SK-N-SH (cell line): ENCODE results near the gene MAD1L1. TPM values are rescaled to one million over a fixed set of nuclear protein-coding genes. Genes with fewer than 3 reads are reported as not detected.

Experiments
- CTCF ChIA-PET: fragments of 300-600, 350-600 bp; formaldehyde crosslinking; extraction: SDS; loops from one replicate; lab custom pipeline; 2021; lab: Yijun Ruan, JAX
- POLR2A ChIA-PET: fragments of 350-600 bp; sonication (Branson Sonifier 250); formaldehyde crosslinking; extraction: SDS; loops from one replicate; lab custom pipeline; 2020; ENCODE audit warnings: antibody characterized with exemption, inconsistent platforms; lab: Yijun Ruan, JAX
- DNase-seq: peaks from one replicate; pipeline ENCODE4 v3.0.0; 2012
- H2AFZ ChIP-seq: fragments of 200-600 bp; sonication (generic); 2 replicates; pipeline ENCODE4 v1.8.1; 2016; ENCODE audit warnings: antibody characterized with exemption, mild to moderate bottlenecking, low read depth
- H3F3A ChIP-seq: fragments of 200-600 bp; sonication (generic); replicated peaks from 2 replicates; pipeline ENCODE3; 2016; ENCODE audit warnings: antibody characterized with exemption, mild to moderate bottlenecking; ENCODE audit not compliant: insufficient read depth
- H3K27ac ChIP-seq, 2 experiments: fragments of 200-500 bp in 1 of 2; fragments of 200-600 bp in 1 of 2; sonication (Bioruptor generic) in 1 of 2; sonication (generic), shearing (Covaris generic) in 1 of 2; 2 replicates each; pipeline versions ENCODE4 v1.5.1 to v1.6.1; 2014 to 2016; ENCODE audit warnings: low read depth in 2 of 2, inconsistent platforms in 1 of 2, low read length in 1 of 2, mild to moderate bottlenecking in 1 of 2, mixed read lengths in 1 of 2
- H3K27me3 ChIP-seq: fragments of 200-600 bp; sonication (generic), shearing (Covaris generic); 2 replicates; pipeline ENCODE4 v1.6.1; 2016; ENCODE audit warnings: mixed run types; ENCODE audit not compliant: insufficient read depth
- H3K36me3 ChIP-seq, 2 experiments: fragments of 200-500 bp in 1 of 2; fragments of 200-600 bp in 1 of 2; sonication (Bioruptor generic) in 1 of 2; sonication (generic) in 1 of 2; replicated peaks in 1 of 2; 2 replicates each; pipeline versions ENCODE3 to v1.5.1; 2014 to 2016; ENCODE audit warnings: low read length in 1 of 2, mild to moderate bottlenecking in 1 of 2; ENCODE audit not compliant: insufficient read depth in 2 of 2, control insufficient read depth in 1 of 2
- H3K4me1 ChIP-seq, 2 experiments: fragments of 200-500 bp in 1 of 2; fragments of 200-600 bp in 1 of 2; sonication (Bioruptor generic) in 1 of 2; sonication (generic), shearing (Covaris generic) in 1 of 2; 2 replicates each; pipeline versions ENCODE4 v1.5.1 to v1.6.1; 2014 to 2016; ENCODE audit warnings: low read depth in 1 of 2, low read length in 1 of 2, mixed run types in 1 of 2; ENCODE audit not compliant: insufficient read depth in 2 of 2, control insufficient read depth in 1 of 2
- H3K4me2 ChIP-seq: fragments of 200-600 bp; sonication (generic), shearing (Covaris generic); 2 replicates; pipeline ENCODE4 v1.6.1; 2017; ENCODE audit warnings: mixed run types
- H3K4me3 ChIP-seq, 2 experiments: fragments of 200-500 bp in 1 of 2; fragments of 200-600 bp in 1 of 2; sonication (Bioruptor generic) in 1 of 2; sonication (generic), shearing (Covaris generic) in 1 of 2; 2 replicates each; pipeline versions ENCODE4 v1.5.1 to v1.8.1; 2014 to 2016; ENCODE audit warnings: low read depth in 2 of 2, inconsistent platforms in 1 of 2, low read length in 1 of 2, mild to moderate bottlenecking in 1 of 2, mixed read lengths in 1 of 2, moderate library complexity in 1 of 2
- H3K79me2 ChIP-seq: fragments of 200-600 bp; sonication (generic); 2 replicates; pipeline ENCODE4 v1.8.1; 2017; ENCODE audit warnings: mild to moderate bottlenecking; ENCODE audit not compliant: insufficient read depth
- H3K9ac ChIP-seq: fragments of 200-600 bp; sonication (generic); 2 replicates; pipeline ENCODE4 v1.6.1; 2017; ENCODE audit warnings: mixed run types
- H3K9me2 ChIP-seq: fragments of 200-600 bp; sonication (generic); 2 replicates; pipeline ENCODE4 v1.6.1; 2017; ENCODE audit warnings: mixed run types
- H3K9me3 ChIP-seq: fragments of 200-600 bp; sonication (generic); 2 replicates; pipeline ENCODE4 v1.6.1; 2017; ENCODE audit warnings: mixed run types, mild to moderate bottlenecking, moderate library complexity
- H4K20me1 ChIP-seq: fragments of 200-600 bp; sonication (generic); 2 replicates; pipeline ENCODE4 v1.6.1; 2017; ENCODE audit warnings: mild to moderate bottlenecking, mixed run types; ENCODE audit not compliant: insufficient read depth
- CHD2 ChIP-seq: fragments of 150-350 bp; IDR thresholded peaks from 2 replicates; pipeline ENCODE4 v1.6.1; 2018; ENCODE audit warnings: low read length; ENCODE audit not compliant: partially characterized antibody
- ELF1 ChIP-seq: IDR thresholded peaks from 2 replicates; pipeline ENCODE4 v1.4.0; 2012
- EZH2phosphoT487 ChIP-seq: fragments of 200-600 bp; sonication (generic); IDR thresholded peaks from 2 replicates; pipeline ENCODE4 v1.6.1; 2017; ENCODE audit warnings: low read depth, mixed run types, mild to moderate bottlenecking, antibody characterized with exemption, moderate library complexity, borderline replicate concordance
- FOSL2 ChIP-seq: IDR thresholded peaks from 2 replicates; pipeline ENCODE4 v1.4.0; 2012; ENCODE audit warnings: low read depth, mild to moderate bottlenecking, moderate library complexity, borderline replicate concordance
- GABPA ChIP-seq: IDR thresholded peaks from 2 replicates; pipeline ENCODE4 v1.4.0; 2012; ENCODE audit warnings: low read depth, mild to moderate bottlenecking
- GATA2 ChIP-seq: sonication (generic); formaldehyde crosslinking; IDR thresholded peaks from 2 replicates; pipeline ENCODE4 v1.5.0; 2020; ENCODE audit warnings: mild to moderate bottlenecking, missing genetic modification reagents
- IRF3 ChIP-seq: fragments of 150-350 bp; IDR thresholded peaks from 2 replicates; pipeline ENCODE4 v1.6.1; 2016; ENCODE audit warnings: mild to moderate bottlenecking, low read depth, low read length
- JUND ChIP-seq: IDR thresholded peaks from 2 replicates; pipeline ENCODE4 v1.4.0; 2012
- MEF2A ChIP-seq: IDR thresholded peaks from 2 replicates; pipeline ENCODE4 v1.4.0; 2012; ENCODE audit warnings: low read depth, borderline replicate concordance
- NFIC ChIP-seq: IDR thresholded peaks from 2 replicates; pipeline ENCODE4 v1.4.0; 2012; ENCODE audit warnings: borderline replicate concordance
- POLR2AphosphoS5 ChIP-seq: IDR thresholded peaks from 2 replicates; pipeline ENCODE4 v1.6.1; 2012; ENCODE audit warnings: low read depth, low read length
- RAD21 ChIP-seq: IDR thresholded peaks from 2 replicates; pipeline ENCODE4 v1.6.1; 2012; ENCODE audit warnings: mild to moderate bottlenecking, low read length
- RCOR1 ChIP-seq: fragments of 150-350 bp; IDR thresholded peaks from 2 replicates; pipeline ENCODE4 v1.6.1; 2017; ENCODE audit warnings: antibody characterized with exemption, low read length
- RFX5 ChIP-seq: IDR thresholded peaks from 2 replicates; pipeline ENCODE4 v1.6.1; 2012; ENCODE audit warnings: mild to moderate bottlenecking, improper control_type of control experiment, low read length
- RXRA ChIP-seq: IDR thresholded peaks from 2 replicates; pipeline ENCODE4 v1.4.0; 2012; ENCODE audit warnings: low read depth, mild to moderate bottlenecking, borderline replicate concordance
- SIN3A ChIP-seq: IDR thresholded peaks from 2 replicates; pipeline ENCODE4 v1.6.1; 2012; ENCODE audit warnings: low read depth, mild to moderate bottlenecking, low read length, moderate library complexity, borderline replicate concordance
- SMC3 ChIP-seq: IDR thresholded peaks from 2 replicates; pipeline ENCODE4 v1.6.1; 2012; ENCODE audit warnings: low read depth, low read length, improper control_type of control experiment
- USF2 ChIP-seq: fragments of 150-350 bp; IDR thresholded peaks from 2 replicates; pipeline ENCODE4 v1.6.1; 2017; ENCODE audit warnings: antibody characterized with exemption, low read length, low read depth, borderline replicate concordance
- YY1 ChIP-seq: IDR thresholded peaks from 2 replicates; pipeline ENCODE4 v1.4.0; 2012; ENCODE audit warnings: low read depth, mild to moderate bottlenecking
- WGBS: methylation state at CpG from one replicate; pipeline ENCODE4 v1.1.6; 2017; ENCODE audit warnings: low lambda C conversion rate; 5-methylcytosine and 5-hydroxymethylcytosine counted together
- polyA plus RNA-seq, 3 experiments: library from polyadenylated mRNA; depleted of rRNA; stranded (reverse); fragments of >200 nt; gene quantifications; 2 replicates each; pipeline ENCODE4 v1.2.3, GENCODE V29; 2012
- TF ChIP-seq, protein P1 (sequence below): IDR thresholded peaks from 2 replicates; pipeline ENCODE4 v1.4.0; 2012; ENCODE audit warnings: low read depth, borderline replicate concordance
- TF ChIP-seq, protein P2 (sequence below): IDR thresholded peaks from 2 replicates; pipeline ENCODE4 v1.4.0; 2012; ENCODE audit warnings: low read depth

MAD1L1 gene
- polyA plus RNA-seq, 1 of the 3 experiments (the other 2 are of a cell fraction): 46.2 TPM

GRCh38 chr7:2181077-2181854, 51.5 kb downstream of the MAD1L1 start (continued):
- TF ChIP-seq RAD21 (no peak), RXRA (no peak)

DNA sequence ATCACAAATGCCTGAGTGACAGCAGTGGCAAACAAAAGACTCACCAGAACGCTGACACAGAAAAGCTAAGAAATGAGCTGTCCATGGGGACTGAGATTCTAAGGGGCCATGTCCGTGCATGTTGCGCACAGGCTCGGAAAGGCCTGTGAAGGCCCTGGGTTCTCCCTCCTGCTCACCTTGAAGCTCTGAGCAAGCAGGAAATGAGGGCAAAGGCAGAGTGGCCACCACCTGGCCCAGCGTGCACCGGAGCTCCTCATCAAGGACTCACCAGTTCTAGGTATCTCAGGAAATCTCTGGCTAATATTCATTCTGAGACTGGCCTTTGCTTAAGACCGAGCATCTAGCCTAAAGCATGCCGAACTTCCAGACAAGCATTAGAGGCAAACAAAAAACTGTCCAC, 52.7 kb downstream of the MAD1L1 start:
- Histone ChIP-seq H3K36me3 (peaks cover 2 to 8% of the 10 kb centered on the region in 2 experiments), H3F3A (peaks cover 21% of the 10 kb centered on the region), H3K27ac (no peak overlapping the region), H3K27me3 (no peaks in the 10 kb centered on the region), H3K4me2 (no peak overlapping the region), H4K20me1 (no peaks in the 10 kb centered on the region), H2AFZ (no peak overlapping the region), H3K4me3 (no peak overlapping the region), H3K9ac (no peak overlapping the region), H3K4me1 (peaks cover 6 to 10% of the 10 kb centered on the region in 2 experiments), H3K9me2 (no peaks in the 10 kb centered on the region), H3K9me3 (no peaks in the 10 kb centered on the region), H3K79me2 (no peaks in the 10 kb centered on the region)
- WGBS: 94% methylated on average over 8 of the region's 8 CpGs
- CTCF ChIA-PET: interaction anchor here (1.2 kb wide), 1 partner anchor 12 kb away, joined by 5 read pairs; no protein-coding TSS in a partner anchor
- TF ChIP-seq RFX5: no peak
- TF ChIP-seq, protein P1, sequence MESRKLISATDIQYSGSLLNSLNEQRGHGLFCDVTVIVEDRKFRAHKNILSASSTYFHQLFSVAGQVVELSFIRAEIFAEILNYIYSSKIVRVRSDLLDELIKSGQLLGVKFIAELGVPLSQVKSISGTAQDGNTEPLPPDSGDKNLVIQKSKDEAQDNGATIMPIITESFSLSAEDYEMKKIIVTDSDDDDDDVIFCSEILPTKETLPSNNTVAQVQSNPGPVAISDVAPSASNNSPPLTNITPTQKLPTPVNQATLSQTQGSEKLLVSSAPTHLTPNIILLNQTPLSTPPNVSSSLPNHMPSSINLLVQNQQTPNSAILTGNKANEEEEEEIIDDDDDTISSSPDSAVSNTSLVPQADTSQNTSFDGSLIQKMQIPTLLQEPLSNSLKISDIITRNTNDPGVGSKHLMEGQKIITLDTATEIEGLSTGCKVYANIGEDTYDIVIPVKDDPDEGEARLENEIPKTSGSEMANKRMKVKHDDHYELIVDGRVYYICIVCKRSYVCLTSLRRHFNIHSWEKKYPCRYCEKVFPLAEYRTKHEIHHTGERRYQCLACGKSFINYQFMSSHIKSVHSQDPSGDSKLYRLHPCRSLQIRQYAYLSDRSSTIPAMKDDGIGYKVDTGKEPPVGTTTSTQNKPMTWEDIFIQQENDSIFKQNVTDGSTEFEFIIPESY: no peak
- TF ChIP-seq USF2: no peak
- no peak for TF ChIP-seq CHD2
- no peak for TF ChIP-seq EZH2phosphoT487
- POLR2A ChIA-PET: no interaction called here
- DNase-seq: no peak

- ChIA-PET CTCF (interaction anchor here (0.9 to 1.3 kb wide), 2 partner anchors 9 to 36 kb away, joined by 3 read pairs; no protein-coding TSS in a partner anchor), POLR2A (no interaction called here)
- Histone ChIP-seq H3K27me3 (no peaks in the 10 kb centered on the region), H3K4me3 (0 out of 4 replicates have a peak overlapping the region, but pooled peaks of 1 of the 2 experiments have one; percentile 0), H3K9me3 (no peaks in the 10 kb centered on the region), H3K79me2 (peaks cover 3% of the 10 kb centered on the region; the same call in 1 of the 2 replicates), H3K9ac (peak overlapping the region; percentile 23; the same call in 1 of the 2 replicates), H3K4me2 (peak overlapping the region; percentile 66), H3K27ac (peak overlapping the region; percentile 90 to 92), H3F3A (peaks cover 27% of the 10 kb centered on the region), H3K9me2 (no peaks in the 10 kb centered on the region), H2AFZ (peak overlapping the region; percentile 39; the same call in 1 of the 2 replicates), H3K36me3 (peaks cover 2 to 8% of the 10 kb centered on the region in 2 experiments), H4K20me1 (no peaks in the 10 kb centered on the region), H3K4me1 (peaks cover 29 to 48% of the 10 kb centered on the region in 2 experiments)
- 4% methylated on average over 2 of the region's 2 CpGs for WGBS
- DNase-seq: peak; percentile 81
- TF ChIP-seq GABPA (peak; percentile 39; the same call in 1 of the 2 replicates), RCOR1 (peak; percentile 90), YY1 (peak; percentile 57; the same call in 1 of the 2 replicates), EZH2phosphoT487 (no peak), POLR2AphosphoS5 (peak; percentile 76; the same call in 1 of the 2 replicates), SMC3 (no peak), GATA2 (CRISPR knock-in tag) (no peak), MEF2A (no peak; the same call in 1 of the 2 replicates), NFIC (peak; percentile 98), JUND (no peak), IRF3 (no peak), RFX5 (no peak), ELF1 (no peak), FOSL2 (no peak), SIN3A (0 out of 2 replicates have a peak, but pooled peaks have one; percentile 30)
- TF ChIP-seq, protein P2, sequence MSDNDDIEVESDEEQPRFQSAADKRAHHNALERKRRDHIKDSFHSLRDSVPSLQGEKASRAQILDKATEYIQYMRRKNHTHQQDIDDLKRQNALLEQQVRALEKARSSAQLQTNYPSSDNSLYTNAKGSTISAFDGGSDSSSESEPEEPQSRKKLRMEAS: peak; percentile 87
These were observed 57.2 kb downstream of the MAD1L1 start for GRCh38 chr7:2175514-2175913.
